Body of pancreas (tissue), 4 donors: ENCODE measurements around the gene BRD3.
A peak's percentile ranks its signal among the peaks of the same experiment; 100 is the strongest.

ENCODE experiments used
- CTCF ChIP-seq, 7 experiments: fragments of 450-650 bp in 4 of 7; fragments of 200-600 bp in 3 of 7; sonication (generic) in 3 of 7; IDR thresholded peaks; one replicate each; pipeline ENCODE4 v1.5.1; 2016 to 2019; ENCODE audit warnings: antibody characterized with exemption in 7 of 7
- POLR2A ChIP-seq, 3 donors: fragments of 450-650 bp; IDR thresholded peaks; one replicate each; pipeline ENCODE4 v1.6.1; 2016; ENCODE audit warnings: antibody characterized with exemption in 3 of 3, mild to moderate bottlenecking in 2 of 3

DNA sequence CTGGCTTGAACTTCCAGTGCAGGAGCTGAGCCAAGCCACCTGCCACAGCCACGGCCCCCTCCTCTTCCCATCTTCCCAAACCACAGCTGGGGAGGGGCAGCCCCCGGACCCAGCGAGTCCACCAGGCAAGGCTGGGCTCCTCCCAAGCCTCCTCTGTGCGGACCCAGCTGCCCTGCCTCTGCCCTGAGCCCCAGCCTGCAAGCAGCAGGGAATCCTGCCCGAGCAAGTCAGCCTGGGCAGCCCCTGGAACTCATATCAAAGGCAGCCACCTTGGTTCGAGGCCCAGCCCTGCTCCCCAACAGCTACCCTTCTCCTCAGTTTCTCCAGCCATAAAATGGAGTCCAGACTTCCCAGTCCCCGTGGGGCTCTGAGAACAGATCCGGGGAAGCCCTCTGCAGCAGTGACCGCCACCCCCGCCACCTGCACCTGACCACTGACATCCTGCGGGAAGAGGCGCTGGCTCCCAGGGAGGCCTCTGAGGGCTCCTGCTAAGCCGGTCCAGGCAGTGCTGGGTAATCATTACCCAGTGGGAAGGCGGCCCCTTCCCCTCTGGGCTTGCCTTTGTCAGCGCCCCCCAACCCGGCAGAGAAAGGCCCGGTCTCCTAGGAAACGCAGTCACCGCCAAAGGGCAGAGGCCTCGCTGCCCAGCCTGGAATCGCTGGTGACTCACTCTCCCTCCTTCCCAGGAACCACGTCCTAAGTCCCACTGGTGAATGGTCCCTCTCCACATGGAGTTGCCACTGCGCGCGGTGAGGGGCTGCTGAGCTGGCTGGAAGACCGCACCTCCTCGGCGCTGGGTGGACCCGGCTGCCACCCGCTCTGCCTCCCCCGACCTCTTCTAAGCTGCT lies 77.2 kb downstream of the BRD3 start:
- TF ChIP-seq POLR2A (IDR thresholded peaks at IDR 0.05) (peak; percentile 68 to 85 (median 77)), CTCF (IDR thresholded peaks at IDR 0.05) (peak in 1 of 7 experiments; percentile 3)
